GM21786 (cell line): ENCODE measurements around the gene ITPR3.

Source experiments
- ATAC-seq: cut with Tn5 transposase; IDR thresholded peaks from one replicate; pipeline ENCODE4 v1.9.1; 2021; ENCODE audit not compliant: unreplicated experiment

Gene ITPR3

DNA sequence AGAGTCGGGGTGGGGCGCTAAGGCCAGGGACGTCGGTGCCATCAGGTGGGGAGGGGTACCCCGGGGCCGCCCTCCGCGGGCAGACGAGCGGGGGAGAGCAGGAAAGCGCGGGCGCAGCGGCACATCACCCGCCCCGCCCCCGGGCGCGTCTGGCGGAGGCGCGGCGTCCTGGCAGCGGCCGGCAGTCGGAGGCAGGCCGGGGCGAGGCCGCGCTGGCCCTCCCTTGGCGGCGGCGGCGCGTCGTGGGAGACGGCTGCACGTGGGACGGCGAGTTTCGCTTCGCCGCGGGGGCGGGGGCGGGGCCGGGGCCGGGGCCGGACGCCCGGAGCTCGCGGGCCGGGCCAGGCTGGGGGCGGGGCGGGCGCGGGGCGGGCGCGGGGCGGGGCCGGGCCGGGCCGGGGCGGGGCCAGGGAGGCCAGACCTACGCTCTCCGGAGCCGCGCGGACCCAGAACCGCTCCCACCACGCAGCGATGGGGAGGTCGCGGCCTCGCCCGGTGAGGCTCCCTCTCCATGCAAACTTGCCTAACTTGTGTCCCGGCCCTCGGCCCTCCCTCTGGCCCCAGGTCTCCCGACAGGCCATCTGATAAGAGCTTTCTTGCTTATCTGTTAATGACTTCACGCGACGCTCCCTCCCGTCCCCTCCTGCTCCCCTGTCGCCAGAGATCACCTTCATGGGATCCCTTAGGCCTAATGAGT is 12.5 kb downstream of the ITPR3 start:
- ATAC-seq, result no peak

DNA sequence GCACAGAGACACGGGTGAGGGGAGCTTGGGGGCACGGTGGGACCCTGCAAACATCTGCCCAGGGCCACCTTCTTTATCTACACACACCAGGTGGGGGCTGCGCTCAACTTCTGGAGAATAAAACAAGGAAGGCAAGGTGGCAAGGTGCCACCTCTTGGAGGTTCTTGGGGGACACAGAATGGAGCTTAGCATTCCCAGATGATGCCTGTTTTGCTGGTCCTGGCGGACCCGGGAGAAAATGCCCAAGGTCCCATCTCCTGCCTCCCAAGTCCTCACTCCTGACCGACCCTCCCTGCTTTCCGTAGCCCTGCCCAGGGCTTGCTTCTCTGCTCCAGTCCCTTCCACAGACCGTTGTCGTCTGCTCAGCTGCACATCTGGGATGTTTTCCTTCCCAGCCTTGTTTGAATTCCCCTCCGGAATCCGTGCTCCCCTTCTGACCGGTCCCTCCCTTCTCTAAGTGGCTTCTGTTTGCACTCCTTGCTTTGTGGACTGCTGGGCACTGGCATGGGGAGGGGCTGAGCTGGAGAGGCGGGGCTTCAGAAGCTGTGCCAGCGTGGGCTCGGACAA is 13.1 kb downstream of the ITPR3 start:
- no peak for ATAC-seq

DNA sequence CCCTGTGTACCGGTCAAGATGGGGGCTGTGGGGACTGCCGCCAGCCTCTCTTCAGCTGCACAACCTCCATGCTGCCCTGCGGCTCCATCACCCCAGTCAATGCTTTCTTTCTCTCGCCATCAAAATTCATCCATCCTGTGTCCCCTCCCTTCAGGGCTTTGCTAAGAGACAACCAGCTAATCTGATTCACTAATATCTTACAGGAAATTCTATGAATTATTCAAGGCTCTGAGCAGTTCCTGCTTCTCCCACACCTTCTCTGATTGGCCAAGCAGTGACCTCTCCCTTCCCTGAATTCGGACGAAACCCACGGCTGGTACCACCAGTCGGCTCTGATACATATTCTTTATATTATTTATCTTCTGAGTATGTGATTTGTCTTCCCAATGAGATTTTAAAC is 13.8 kb downstream of the ITPR3 start:
- ATAC-seq, result no peak

DNA sequence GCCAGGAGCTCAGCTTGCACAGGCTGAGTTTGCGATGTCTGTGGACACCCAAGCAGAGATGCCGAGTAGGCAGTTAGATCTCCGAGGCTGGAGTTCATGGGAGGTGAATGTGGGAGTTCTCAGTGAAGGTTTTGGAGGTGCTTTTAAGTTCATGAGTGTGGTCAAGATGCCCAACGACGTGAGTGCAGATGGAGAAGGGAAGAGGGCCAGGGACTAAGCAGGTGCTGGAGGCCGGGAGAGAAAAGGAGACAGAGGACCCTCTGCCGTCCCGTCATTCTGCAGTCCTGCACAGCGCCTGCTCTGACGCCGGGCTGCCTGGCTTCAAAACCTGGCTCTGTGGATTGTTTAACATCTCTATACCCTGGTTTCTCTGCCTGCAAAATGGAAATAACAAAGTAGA is 15.5 kb downstream of the ITPR3 start:
- ATAC-seq, result no peak

DNA sequence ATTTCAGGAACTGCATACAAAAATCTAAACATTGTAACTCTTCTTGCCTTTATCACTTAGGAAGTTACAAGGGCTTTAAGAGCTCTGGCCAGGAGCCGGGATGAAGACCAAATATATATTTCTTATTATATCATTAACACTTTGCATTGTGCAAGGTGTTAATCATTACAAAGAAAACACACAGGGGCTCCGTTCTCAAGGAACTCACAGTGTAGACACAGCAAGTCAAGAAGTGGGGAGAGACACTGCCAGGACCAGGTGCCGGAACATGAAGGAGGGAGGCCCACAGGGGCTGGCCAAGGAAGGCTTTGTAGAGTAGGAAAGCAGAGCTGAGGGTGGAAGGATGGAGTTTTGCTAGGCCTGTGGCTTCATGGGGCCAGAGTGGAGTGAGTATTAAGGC is 17.4 kb downstream of the ITPR3 start:
- no peak for ATAC-seq

DNA sequence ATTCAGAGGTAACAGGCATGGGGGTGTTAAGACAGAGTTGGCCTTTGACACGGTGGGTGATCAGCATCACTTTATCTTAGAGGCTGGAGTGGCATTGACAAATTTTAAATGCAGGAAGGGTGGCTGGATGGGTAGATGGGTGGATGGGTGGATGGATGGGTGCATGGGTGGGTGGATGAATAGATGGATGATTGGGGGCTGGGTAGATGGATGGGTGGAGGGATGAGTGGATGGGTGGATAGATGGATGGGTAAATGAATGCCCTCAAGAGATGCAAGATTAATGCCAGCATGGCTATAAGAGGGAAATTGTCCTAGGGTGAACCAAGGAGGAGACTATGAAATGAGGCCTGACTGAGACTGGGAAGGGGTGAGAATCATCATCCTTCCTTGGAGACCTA is 18.4 kb downstream of the ITPR3 start:
- no peak for ATAC-seq

DNA sequence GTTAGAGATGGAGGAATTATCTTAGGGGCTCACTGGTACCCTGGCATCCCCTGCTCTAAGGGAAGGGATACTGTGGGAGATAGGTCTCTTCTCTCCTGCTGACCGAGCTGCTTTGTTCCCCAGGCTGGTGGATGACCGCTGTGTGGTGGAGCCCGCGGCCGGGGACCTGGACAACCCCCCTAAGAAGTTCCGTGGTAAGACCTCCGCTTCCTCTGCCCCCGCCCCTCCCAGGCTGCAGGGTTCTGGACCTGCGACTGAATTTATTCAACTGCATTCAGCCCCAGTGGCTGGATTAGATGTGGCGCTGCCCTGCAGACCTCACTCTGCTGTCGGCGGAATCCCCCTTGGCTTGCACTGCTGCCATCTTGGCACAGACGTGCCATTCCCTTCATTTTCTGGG is 19.2 kb downstream of the ITPR3 start:
- ATAC-seq, result no peak

DNA sequence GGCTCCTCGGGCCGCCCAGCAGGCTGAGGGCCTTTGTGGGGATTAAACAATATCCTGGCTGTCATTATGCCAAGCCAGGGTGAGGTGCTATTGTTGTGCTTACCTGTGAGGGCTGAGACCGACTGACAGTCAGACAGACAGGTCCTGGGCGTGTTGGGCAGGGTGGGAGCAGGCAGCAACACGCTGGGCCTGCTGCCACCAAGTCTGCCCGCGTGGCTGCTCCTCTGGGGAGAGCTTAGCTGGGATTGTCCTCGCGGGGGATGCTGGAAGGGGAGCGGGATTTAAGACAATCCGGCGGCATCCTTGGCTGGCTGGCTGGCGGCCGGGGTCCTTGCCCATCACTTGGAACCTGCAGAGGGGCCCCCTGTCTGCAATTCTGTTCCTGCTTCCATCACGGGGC is 20.0 kb downstream of the ITPR3 start:
- ATAC-seq, result no peak

DNA sequence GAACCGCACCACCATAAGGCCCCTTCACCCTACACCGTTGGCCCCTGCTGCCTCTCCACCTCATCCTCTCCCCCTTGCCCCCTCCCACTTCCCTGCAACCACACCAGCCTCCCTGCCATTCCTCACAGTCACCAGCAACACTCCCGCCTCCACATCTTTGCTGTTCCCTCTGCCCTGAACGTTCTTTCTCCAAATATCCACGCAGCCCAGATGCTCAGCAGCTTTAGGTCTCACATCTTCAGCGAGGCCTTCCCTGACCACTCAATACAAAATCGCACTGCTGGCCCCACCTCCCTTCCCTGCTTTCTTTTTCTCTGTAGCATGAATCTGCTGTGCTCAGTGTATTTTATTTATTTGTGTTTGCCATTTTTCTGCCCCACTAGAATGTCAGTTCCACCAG is 20.5 kb downstream of the ITPR3 start:
- ATAC-seq, result no peak

DNA sequence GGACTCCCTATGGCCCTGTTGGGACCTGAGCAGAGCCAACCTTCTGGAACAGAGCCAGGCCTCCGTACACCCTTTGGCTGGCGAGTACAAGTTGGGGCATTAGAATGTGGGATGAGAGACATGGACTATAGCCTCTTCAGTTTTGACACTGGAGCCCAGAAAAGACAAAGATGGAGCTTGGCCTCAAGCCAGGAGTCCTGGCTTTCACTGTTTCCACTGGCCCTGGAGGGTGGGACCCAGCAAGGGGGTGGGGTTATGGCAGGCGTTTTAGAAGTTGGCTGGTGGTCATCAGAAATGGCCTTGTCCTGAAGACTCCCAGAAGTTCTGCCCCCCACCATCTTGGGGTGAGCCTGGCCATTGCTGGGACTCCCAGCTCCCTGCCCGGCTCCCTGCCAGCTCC is 21.8 kb downstream of the ITPR3 start:
- ATAC-seq, result no peak

DNA sequence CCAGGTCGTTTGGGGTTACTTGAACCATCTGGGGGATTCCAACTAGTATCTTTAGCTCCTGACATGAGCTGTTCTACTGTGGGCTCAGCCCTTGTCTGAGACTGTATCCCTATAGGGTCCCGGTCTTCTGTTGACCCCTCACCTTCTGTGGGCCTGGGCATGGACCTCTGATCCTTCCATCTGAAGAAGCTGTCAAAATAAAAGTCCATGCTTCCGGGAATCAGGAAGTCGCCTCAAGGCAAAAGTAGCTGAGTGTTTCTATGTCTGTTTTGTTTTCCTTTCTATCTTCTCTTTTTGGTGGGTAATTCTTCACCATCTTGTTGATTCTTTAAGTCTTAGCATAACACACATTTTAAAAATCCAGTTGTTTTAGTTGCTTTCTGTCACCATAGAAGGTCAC is 30.3 kb downstream of the ITPR3 start:
- no peak for ATAC-seq

DNA sequence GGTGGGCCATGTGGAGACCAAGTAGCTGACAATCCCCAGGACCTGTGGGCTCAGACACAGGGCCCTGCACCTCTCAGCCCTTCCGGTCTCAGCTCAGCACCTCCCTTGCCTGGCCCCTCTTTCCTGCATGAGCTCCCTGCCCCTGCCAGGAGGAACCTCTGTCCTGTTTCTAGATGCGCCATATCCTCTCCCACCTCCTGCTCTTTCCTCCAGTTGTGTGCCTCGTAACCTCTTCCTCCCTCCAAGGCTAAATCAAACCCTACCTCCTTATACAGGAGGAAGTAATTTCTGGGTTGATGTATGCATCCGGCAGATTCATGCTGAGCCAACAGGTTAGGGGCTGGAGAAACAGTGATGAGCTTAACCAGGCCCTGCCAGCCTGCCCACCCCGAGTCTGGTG is 30.9 kb downstream of the ITPR3 start:
- ATAC-seq, result no peak

DNA sequence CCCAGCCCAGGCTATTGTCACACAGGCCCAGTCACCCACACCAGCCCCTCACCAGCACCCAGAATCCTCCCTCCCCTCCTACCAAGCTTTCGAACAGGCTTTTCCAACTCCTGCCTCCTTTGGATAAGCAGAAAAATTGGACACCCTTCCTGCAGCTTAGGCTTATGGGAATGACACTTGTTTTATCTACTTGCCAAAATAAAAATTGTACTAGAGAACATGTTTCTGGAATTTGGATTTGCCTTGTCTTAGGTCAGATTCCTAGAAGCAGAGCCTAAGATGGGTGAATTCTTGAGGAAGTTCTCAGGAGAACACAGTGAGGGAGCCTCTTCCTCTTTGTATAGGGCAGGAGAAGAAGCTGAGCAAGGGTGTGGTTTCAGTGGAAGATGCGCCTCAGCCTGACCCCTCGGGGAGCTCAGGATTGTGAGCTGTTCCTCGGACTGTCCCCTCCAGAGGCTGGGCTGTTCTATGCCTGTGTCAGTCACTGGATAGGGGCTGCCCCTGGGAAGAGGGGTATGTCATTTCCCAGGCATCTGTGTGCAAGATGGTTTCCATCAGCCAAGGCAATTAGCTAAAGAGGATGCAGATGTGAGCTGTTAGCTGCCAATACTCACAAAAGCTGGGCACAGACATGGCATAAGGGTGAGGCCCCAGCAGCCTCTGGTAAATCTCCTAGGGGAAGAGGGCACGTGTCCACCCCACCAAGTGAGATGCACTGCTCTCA is 33.9 kb downstream of the ITPR3 start:
- no peak for ATAC-seq

DNA sequence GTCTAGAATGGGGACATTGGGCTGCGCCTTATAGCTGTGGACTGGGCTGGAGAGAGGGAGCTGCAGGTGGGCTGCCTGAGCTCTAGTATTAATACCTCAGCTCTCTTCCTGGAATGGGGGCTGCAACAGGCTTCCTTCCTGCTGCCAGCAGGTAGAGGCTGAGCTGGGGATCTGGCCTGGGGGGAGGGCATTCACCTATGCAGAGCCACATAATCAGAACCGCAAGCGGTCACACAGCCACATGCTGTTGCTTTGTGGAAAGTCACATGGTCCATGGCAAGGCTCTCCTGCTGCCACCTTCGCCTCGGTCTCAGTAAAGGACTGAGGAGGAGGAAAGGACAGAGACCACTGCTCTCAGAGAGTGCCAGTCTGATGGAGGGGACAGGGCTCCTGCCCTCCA is 35.7 kb downstream of the ITPR3 start:
- ATAC-seq, result no peak

DNA sequence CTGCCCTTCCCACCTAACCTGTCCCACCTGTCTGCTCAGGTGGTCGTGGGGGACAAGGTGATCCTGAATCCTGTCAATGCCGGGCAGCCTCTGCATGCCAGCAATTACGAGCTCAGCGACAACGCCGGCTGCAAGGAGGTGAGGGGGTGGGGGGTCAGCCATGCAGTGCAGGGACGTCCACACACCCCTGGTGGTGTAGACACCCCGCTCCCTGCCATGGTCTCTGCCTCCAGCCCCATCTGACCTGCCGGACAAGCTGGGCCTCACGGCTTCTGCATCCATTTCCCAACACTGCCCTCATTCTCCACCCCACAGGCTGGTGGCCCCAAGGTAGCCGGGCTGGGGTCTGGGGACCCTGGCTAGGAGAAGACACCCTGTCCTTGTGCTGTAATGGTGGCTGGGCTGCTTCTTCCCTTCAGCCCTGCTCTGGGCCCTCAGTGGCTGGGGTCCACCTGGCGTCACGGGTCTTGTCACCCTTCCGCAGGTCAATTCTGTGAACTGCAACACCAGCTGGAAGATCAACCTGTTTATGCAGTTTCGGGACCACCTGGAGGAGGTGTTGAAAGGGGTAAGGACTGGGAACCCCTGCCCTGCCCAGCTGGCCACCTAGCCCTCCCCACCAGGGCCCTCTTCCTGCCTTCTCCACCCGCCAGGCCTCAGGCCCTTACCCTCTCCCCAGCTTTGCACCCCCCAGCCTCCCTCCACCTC is 38.0 kb downstream of the ITPR3 start:
- ATAC-seq, result no peak

DNA sequence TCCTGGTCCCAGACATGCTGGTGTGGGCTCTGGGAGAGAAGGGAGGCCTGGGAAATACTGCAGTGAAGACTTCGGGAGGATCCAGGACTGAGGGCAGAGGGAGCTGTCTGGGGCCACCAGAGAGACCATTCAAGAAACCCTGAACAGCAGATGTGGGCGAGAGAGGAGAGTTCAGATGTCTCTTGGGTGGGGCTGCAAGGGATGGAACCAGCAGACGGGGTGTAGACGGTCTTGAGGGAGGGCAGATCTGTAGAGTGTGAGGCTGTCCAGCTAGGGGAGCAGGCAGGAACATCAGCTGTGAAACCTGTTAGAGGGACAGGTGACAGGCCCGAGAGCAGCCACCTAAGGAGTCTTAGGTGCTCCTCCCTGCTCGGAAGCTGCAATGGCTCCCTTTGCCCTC is 38.9 kb downstream of the ITPR3 start:
- no peak for ATAC-seq

DNA sequence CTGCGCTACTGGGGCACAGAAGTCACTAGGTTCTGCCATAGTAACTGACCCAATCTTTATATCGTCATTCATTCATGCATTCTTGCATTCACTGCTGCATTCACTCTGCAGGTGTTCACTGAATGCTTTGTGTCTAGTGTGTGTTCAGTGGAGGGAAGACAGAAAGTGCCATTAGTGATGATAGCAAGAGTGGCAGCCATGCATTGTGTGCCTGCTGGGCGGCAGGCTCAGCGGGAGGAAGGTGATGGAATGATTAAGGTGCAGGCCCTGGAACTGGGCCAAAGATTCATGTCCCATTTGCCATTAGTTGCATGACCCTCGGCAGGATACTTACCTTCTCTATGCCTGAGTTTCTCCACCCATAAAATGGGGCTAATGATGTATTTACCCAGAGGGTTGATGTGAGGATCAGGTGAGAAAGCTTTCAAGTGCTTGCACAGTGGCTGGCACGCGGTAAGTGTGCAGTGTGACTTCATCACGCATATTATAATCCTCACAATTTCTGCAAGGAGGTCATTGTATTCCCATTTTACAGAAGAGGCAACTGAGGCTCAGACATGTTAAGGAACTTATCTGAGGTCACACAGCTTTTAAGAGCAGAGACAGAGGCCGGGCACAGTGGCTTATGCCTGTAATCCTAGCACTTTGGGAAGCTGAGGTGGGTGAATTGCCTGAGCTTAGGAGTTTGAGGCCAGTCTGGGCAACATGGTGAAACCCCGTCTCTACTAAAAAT is 40.1 kb downstream of the ITPR3 start:
- ATAC-seq, result no peak

DNA sequence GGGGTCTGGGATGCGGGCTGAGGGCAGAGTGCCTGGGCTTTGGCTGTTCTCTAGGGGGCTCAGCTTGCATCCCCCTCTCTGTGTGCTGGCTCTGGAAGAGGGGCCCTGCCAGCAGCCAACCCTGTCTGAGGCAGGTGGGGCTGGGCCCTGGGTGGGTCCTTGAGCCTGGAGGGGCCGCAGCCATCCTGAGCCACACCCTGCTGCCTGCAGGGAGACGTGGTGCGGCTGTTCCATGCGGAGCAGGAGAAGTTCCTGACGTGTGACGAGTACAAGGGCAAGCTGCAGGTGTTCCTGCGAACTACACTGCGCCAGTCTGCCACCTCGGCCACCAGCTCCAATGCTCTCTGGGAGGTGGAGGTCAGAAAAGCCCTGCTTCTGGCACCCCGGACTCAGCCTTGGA is 41.2 kb downstream of the ITPR3 start:
- no peak for ATAC-seq

DNA sequence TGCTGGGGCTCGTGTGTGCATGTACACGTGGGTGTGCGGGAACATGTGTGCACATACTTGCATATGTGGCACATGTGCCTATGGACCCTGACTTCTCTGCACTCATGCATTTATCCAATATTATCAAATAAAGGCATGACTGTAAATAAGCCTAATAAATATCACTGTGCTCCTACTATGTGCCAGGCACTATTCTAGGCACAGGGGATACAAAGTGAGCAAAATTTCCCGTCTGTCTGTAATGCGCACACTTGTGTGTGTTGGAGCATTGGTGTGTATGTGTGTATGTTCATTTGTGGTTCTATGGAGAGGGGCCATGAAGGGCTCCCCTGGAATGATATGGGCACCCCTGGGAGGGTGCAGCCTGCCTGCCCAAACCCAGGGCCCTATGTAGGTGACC is 41.9 kb downstream of the ITPR3 start:
- ATAC-seq, result no peak

DNA sequence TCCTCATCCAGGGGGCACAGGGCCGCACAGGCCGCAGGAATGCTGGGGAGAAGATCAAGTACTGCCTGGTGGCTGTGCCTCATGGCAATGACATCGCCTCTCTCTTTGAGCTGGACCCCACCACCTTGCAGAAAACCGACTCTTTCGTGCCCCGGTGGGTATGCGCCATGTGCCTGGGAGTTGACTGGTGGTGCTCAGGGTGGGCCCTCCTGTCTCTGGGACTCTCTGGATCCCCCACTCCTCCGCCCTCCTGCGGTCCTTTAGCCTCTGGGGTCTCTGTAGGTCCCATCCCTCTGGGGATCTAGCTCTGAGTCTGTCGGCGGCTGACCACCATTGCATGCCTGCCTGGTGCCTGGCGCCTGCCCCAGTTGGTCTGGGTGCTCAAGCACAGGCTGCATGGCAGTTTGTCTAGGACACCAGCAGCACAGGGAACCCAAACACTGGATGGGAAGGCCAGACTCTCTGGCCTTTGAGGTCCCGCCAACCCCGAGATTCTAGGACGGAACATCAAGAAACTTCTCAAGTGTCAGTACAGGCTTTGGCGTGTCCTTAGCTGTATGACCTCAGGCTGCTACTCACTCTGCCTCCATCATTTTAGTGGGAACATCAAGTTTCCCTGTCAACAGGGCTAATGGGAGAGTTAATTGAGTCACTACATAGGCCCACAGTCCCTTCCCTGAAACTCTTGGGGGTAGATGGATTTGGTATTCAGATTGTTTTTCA is 42.8 kb downstream of the ITPR3 start:
- ATAC-seq, result no peak
